GM18498 (cell line): ENCODE data around the gene OR52E2.
"Not testable (repeated sequence)": the region's sequence is repeated elsewhere in the genome, so short reads cannot be mapped to it uniquely, and the experiment has no call there.

Experiments
- ATAC-seq: cut with Tn5 transposase; IDR thresholded peaks from one replicate; pipeline ENCODE4 v1.9.1; 2021; ENCODE audit warnings: mild to moderate bottlenecking, moderate library complexity; ENCODE audit not compliant: unreplicated experiment

The OR52E2 gene

DNA sequence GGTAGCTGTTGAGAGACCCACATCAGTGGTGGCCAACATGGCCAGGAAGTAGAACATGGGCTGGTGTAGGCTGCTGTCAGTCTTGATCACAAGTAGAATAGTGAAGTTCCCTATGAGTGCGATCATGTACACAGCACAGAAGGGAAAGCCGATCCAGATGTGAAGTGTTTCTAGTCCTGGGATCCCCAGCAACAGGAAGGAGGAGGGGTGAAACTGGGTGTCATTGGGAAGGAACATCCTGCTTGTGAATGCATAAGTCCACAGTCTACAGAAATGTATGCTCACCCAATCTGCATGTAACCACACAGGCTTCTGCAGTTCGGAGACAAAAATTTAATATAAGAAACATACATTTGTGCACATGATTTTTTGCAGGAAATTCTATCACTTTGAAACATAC lies at the start of gene OR52E2:
Gene OR52E2 (minus strand): TSS at position 237 of the 400 bp plus-strand sequence. CDS start 0 bp downstream, at position 237.
- ATAC-seq: no peak

DNA sequence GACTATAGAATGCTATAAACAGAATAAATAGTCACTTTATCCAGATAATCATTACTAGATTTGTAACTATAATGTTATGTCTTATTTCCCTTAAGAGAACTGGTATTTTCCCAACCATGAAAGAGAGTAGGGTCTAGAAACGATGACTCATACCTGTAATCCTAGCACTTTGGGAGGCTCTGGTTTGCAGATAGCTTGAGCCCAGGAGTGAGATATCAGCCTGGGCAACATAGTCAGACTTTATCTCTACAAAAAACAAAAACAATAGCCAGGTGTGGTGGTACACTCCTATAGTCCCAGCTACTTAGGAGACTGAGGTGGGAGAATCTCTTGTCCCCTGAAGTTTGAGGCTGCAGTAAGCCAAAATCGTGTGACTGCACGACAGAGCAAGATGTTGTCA lies 47.9 kb upstream of the OR52E2 start:
- ATAC-seq: no peak

DNA sequence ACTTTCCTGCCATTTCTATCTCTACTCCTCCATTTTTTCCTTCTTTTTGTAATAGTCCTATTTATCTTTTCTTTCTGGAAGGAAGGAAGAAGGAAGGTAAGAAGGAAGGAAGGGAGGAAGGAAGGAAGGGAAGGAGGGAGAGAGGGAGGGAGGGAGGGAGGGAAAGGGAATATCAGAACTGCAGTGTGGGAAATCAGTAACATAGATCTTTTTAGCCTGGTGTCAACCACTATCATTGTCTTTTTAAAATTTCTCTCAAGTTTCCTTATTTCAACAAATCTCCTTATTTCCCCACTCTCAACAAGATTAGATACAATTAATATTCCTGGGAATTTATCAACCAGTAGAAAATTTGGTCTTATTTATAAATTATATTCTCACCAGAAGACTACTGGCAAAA lies 43.6 kb upstream of the OR52E2 start:
- ATAC-seq: no peak

DNA sequence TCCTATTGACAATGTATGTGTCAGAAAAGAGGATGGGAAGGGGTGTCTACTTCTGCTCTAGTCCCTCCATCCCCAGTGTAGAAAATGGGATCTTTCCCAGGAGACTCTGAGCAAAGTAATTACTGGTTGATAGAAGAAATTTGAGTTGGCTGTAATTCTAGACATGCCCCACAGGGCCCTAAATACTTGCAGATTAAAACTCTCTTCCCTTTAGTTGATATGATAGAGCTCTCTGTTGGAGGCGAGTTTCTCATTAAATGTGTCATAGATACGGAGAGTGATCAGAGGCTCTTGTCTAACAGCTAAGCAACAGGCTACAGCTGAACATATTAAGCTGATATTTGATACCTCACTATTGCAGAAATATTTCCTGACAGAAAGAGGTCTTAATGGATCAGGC lies 42.8 kb upstream of the OR52E2 start:
- ATAC-seq: no peak

DNA sequence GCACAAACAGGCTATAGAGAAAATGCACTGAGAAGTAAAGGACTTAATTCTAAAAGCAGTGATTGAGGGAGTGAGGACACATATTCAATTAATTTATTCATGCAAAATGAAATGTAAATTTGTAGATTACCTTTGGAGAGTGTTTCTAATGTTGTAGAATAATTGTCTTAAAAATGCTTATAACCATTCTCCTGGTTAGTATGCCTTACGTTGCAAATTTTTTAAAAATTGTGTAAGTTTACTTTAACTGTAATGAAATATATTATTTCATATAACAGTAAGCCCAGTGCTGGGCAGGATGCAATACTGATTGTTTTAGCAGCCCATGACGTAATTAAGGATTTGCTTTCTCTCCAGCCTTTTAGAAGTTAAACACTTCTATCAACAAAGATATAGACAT lies 36.6 kb upstream of the OR52E2 start:
- ATAC-seq: no peak

DNA sequence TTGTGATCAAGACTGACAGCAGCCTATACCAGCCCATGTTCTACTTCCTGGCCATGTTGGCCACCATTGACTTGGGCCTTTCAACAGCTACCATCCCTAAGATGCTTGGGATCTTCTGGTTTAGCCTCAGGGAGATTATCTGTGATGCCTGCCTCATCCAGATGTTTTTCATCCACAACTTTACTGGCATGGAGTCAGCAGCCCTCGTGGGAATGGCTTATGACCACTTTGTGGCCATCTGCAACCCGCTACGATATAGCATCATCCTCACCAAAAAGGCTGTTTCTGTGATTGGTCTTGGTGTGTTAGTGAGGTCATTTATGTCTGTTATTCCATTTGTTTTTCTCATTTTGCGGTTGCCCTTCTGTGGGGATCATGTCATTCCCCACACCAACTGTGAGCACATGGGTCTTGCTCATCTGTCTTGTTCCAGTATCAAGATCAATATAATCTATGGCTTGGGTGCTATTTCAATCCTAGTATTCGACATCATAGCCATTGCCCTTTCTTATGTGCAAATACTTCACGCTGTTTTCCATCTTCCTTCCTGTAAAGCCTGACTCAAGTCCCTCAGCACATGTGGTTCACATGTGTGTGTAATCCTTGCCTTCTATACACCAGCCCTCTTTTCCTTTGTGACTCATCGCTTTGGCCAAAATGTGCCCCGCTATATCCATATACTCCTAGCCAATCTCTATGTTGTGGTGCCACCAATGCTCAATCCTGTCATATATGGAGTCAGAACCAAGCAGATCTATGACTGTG lies 33.6 kb upstream of the OR52E2 start:
- ATAC-seq: no peak

DNA sequence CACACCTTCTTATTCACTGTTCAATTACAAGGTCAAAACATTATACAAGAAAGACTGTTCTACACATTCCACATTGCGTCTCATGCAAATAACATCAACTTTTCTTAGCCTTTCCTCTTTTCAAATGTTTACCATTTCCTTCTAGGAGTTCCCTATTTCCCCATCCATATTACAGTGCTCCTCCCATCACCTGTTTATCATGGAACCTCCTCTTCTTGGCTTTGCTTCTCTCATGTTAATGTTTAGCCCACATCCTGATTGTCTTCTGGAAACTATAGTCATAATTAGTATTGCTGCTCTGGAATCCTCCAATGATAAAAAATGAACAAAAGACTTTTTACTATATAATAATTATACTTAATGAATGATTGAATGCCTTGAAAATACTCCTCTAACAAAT lies 31.2 kb upstream of the OR52E2 start:
- no peak for ATAC-seq

DNA sequence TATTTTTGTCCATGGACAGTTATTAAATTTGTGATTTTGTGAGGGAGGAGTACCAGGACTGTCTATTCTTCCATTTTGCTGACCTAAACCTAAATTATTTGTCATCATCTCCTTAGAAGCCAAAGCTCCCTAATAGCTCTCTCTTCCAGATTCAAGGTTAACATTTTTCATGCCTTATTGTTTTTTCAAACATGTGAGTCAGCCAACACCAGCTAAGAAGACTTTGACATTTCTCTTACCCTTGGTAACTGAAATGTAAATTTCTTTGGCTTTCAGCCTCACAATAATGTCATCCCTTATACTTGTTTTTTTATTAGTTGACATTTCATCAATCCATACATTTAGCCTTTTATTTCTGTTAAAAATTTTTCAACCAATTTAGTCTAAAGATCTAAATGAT lies 29.1 kb upstream of the OR52E2 start:
- ATAC-seq: no peak

DNA sequence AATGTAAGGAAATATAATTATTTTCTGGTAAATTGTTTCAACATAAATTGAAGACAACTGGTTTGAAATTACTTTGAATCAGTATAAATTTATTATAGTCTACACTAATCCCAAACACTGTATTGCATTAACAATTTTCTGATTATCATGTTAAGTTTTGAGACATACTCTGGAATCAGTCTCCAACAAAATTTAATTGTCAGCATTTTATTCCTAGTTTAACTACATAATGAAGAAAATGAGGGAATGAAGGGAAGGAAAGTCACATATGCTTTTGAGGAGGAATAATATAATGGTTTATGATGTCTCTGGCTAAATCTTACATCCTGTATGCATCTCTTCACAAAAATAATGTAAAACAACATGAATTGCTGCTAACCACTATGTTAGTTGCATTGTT lies 24.2 kb upstream of the OR52E2 start:
- ATAC-seq: no peak

DNA sequence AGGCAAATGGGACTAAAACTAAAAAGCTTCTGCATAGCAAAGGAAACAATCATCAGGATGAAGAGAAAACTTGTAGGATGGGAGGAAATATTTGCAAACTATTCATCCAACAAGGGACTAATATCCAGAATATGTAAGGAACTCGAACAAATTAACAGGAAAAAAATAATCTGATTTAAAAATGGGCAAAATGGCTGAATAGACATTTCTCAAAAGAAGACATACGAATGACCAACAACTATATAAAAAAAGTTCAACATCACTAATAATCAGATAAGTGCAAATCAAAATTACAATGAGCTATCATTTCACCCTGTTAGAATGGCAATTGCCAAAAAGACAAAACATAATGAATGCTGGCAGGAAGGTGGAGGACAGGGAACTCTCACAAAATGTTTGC lies 22.0 kb upstream of the OR52E2 start:
- ATAC-seq: no peak

DNA sequence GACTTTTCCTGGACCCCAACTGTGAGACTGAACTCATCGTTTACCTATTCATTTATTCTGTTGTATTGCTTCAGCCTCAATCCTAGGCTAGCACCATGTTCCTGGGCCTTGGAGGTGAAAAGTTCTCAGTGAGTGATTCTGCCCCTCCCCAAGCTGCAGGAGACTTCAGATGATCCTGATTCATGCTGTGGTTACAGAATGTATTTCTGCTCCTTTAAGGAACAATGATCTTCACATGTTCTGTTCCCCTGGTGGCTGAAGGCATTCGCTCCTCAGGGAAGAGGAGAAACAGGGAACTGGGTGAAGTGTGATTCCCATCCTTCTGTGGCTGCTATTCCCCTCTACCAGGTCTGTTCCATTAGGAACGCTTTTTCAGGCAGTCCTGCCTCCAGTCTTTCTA lies 12.4 kb upstream of the OR52E2 start:
- no peak for ATAC-seq

DNA sequence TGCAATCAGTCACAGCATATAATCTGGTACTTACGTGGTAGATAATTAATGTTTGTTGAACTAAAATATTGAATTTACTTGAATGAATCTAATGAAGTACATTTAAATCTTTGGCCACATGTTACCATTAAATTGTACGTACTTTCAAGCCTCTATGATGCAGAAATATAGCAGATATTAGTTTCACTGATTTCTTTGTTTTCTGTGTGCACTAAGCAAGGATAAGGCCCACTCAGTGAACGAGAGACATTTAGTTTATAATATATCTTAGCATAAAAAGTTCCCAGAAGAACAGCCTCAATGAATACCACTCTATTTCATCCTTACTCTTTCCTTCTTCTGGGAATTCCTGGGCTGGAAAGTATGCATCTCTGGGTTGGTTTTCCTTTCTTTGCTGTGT lies 9.8 kb upstream of the OR52E2 start, which contains the start of gene OR52E1:
Gene OR52E1 (plus strand): TSS at position 301 of the 400 bp plus-strand sequence.
- no peak for ATAC-seq

DNA sequence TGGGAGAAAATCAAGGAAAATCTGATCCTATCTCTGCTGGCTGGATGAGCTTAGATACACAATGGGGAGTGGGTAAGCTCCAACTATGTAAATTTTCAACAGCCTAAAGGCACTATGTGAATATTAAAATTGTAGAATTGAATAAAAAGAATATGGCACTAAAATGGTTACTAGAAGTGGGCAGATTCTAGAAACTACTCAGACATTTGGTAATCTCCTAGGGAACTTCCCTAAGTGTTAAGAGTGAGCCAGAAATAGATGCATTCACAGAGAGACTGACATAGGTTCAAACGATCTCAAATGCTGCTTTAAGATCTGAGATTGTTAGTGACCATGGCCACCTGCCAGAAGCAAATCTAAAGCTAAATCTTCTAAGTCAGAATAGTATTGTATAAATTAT lies 5.6 kb upstream of the OR52E2 start:
- no peak for ATAC-seq

DNA sequence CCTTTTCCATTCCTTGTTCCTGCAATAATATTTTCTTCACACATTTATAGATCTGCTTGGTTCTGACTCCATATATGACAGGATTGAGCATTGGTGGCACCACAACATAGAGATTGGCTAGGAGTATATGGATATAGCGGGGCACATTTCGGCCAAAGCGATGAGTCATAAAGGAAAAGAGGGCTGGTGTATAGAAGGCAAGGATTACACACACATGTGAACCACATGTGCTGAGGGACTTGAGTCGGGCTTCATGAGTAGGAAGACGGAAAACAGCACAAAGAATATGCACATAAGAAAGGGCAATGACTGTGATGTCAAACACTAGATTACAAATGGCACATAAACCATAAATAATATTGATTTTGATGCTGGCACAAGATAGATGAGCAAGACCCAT lies 748 bp downstream of the OR52E2 start:
- ATAC-seq: not testable (repeated sequence)

DNA sequence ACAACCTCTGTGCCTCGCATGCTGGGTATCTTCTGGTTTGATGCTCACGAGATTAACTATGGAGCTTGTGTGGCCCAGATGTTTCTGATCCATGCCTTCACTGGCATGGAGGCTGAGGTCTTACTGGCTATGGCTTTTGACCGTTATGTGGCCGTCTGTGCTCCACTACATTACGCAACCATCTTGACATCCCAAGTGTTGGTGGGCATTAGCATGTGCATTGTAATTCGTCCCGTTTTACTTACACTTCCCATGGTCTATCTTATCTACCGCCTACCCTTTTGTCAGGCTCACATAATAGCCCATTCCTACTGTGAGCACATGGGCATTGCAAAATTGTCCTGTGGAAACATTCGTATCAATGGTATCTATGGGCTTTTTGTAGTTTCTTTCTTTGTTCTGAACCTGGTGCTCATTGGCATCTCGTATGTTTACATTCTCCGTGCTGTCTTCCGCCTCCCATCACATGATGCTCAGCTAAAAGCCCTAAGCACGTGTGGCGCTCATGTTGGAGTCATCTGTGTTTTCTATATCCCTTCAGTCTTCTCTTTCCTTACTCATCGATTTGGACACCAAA lies 12.6 kb downstream of the OR52E2 start:
- ATAC-seq: no peak

DNA sequence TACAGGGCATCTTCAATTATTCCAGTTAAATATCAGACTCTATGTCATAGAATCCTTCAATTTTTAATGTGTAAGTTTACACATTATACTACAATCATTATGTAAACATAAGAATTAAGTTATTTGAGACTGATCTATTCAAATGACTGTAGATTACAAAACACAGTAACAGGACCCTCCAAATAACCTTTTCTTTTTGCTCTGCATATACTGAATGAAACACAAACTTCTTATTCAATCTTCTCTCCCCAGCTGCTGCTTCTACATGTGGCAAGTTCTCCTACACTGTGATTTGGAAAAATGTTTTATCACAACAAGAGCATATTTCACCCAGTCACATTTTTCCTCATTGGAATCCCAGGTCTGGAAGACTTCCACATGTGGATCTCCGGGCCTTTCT lies 13.2 kb downstream of the OR52E2 start, which contains the start of gene OR52J3:
Gene OR52J3 (plus strand): TSS at position 301 of the 400 bp plus-strand sequence. CDS start 0 bp downstream, at position 301.
- no peak for ATAC-seq

DNA sequence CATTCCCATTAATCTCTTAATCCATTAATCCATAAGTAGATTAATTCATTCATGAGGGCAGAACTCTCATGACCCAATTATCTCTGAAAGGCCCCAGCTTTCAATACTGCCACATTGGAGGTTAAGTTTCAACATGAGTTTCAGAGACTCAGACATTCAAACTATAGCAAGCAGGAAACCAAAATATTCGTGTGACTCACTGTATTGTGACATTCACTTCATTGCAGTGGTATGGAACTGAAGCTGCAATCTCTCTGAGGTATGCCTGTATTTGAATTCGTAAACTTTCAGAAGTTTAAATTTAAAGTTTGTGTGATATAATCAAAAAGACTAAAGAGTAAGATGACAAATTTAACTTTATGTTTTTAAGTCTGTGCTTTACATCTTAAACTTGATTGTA lies 16.0 kb downstream of the OR52E2 start:
- ATAC-seq: no peak

DNA sequence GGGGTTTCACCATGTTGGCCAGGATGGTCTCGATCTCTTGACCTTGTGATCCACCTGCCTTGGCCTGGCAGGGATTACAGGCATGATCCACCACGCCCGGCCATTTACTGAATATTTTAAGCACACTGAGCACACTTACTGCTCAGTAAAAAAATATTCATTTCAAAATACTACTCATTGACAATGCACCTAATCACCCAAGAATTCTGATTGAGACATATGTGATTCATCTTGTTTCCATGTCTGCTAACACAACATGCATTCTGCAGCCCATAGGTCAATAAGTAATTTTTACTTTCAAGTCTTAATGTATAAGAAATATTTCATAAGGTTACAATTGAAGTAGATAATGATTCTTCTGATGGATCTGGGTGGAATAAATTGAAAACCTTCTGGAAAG lies 17.3 kb downstream of the OR52E2 start:
- ATAC-seq: no peak

DNA sequence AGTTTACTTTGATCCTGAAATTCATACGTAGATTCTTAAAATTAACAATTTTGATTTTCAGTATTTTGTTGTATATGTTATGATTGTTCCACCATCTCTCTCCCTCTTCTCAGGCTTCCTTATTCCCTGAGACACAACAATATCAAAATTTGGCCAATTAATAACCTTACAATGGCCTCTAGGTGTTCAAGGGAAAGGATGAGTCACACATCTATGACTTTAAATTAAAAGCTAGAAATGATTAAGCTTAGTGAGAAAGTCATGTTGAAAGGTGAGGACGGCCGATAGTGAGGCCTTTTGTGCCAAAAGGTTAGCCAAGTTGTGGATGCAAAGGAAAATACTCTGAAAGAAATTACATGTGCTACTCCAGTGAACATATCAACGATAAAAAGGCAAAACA lies 18.6 kb downstream of the OR52E2 start:
- ATAC-seq: no peak

DNA sequence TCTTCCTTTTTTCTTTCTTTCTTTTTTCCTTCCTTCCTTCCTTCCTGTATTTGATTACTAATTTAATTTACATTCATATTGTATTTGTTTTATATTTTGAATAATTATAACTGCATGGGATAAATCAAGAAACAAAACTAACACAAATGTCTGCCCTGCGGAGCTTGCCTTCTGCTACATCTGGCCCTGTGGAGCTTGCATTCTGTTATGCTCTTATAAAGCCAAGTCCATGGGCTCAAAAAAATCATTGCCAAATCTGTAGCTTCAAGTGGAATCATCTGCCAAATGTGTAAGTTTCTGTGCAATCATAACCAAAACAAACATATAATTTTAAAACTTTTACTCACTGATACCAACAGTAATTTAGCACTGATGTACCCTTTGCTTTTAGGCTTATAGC lies 21.1 kb downstream of the OR52E2 start:
- no peak for ATAC-seq

DNA sequence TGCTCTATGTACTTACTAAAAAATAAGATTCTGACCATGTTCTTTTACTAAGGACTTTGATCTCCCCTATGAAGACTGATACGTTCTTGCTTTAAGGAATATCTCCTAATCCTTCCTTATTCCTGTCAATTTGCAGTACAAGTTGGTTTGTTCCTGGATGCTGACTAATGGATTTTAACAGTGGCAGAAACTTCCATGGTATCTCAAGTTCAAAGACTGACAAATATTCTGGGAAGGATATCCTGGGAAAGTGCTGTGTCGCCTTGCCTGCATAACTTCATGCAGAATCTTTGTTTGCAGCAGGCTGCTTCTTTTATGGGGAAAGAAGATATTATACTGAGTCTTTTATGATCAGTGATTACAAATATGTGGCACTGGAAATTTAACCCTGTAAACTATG lies 21.5 kb downstream of the OR52E2 start:
- no peak for ATAC-seq

DNA sequence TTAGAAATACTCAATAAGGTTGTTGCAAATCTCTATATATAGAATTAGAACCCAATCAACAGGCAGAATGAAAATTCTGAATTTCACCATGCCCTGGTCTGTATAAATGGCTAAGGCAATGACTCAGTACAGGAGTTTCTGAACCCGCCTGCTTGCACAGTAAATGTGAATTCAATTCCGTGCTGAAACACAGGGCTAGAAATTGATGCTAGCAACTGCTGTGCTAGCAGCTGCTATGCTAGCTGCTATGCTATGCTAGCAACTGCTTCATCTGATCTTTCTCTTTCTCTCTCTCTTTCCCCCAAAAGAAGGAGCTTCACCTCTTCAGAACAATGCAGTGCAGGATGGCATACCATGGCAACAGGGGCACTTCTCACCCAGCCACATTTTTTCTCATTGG lies 22.8 kb downstream of the OR52E2 start:
- ATAC-seq: no peak

DNA sequence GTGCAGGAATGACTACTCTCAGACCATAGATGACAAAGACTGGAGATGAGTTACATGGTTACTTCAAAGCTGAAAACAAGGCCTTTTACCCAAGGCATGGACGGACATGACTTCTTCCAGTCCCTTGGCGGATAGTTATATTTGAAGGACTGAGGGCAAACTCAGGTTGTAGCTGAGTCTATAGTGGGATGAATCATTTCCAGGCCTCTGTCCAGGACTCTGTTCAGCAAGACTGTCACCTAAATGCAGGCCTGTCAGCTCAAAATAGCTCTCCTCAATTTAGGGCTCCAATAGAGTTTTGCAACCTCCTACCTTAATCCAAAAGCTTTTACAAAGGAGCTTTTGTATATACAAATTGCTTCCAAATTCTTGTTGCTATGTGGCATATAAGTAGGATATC lies 37.4 kb downstream of the OR52E2 start:
- no peak for ATAC-seq
